NCI-H345 treated with DMSO at 0.1 percent for 48 hours (cell line): ENCODE measurements around the gene CLDN3.
"Not testable (repeated sequence)": the region's sequence is repeated elsewhere in the genome, so short reads cannot be mapped to it uniquely, and the experiment has no call there.

ENCODE experiments used
- DNase-seq: peaks from one replicate; lab custom pipeline; 2025; ENCODE audit not compliant: unreplicated experiment; lab: John Stamatoyannopoulos, UW

The CLDN3 gene, protein sequence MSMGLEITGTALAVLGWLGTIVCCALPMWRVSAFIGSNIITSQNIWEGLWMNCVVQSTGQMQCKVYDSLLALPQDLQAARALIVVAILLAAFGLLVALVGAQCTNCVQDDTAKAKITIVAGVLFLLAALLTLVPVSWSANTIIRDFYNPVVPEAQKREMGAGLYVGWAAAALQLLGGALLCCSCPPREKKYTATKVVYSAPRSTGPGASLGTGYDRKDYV

GRCh38 chr7:73770002-73770859 is at the start of gene CLDN3:
Gene CLDN3, minus strand, starts transcription at chr7:73770270. Its CDS starts 221 bp downstream, at chr7:73770049.
- peak; percentile 77 for DNase-seq

GRCh38 chr7:73817121-73817520 is 47.1 kb upstream of the CLDN3 start:
- no peak for DNase-seq

DNA sequence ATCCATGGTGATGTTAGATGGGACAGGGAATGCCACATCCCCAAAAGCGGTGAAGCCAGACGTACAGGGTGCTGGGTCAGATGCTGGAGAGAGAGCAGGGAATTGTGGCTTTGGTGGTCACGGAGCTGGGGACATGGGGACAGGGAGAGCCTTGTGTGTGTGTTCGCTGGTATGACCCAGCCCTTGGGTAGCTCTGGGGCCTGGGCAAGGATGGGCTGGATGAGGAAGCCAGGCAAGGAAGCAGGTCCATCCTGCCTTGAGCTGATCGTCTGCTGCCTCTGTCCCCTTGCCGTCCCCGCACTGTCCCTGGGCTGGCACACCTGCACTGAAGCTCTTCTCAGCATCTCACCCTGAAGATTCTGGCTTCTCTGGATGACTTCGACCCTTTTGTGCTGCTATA is 45.4 kb upstream of the CLDN3 start:
- no peak for DNase-seq

GRCh38 chr7:73812996-73813395 is 42.9 kb upstream of the CLDN3 start:
- no peak for DNase-seq

DNA sequence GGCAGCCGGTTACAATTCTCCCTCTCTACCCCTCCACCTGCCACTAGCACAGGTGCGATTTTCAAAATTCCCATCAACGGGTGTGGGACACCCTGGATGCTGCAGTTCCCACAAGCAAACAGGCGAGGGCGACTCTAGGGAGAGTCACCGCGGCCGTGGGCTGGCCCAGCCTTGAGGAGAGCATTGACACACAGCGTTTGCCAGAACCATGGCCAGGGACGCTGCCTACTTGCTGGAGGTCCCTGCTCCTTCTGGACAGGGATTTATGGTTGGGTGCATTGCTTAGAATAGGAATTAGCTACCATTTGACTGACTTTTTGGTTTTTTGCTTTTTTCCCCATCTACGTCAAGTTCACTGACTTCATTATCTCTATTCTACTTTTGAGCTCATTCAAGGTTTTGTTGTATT is 41.7 kb upstream of the CLDN3 start:
- peak; percentile 51 for DNase-seq

DNA sequence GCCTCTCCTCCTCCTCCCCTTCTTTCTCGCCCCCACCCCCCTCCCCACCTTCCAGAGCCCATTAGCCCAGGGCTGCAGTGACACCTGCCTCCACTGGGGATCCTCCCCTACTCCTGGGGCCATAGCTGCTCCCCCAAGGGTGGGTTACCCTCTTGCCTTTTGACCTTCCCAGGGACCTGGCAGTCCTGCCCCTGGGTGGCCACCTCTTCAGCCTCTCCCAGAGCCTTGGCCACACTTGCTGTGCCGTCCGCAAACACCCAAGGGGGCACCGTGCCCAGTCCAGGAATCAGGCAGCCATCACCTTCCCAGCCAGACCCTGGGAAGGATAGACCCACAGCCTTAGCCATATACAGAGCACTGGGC is 40.9 kb upstream of the CLDN3 start:
- DNase-seq: no peak

DNA sequence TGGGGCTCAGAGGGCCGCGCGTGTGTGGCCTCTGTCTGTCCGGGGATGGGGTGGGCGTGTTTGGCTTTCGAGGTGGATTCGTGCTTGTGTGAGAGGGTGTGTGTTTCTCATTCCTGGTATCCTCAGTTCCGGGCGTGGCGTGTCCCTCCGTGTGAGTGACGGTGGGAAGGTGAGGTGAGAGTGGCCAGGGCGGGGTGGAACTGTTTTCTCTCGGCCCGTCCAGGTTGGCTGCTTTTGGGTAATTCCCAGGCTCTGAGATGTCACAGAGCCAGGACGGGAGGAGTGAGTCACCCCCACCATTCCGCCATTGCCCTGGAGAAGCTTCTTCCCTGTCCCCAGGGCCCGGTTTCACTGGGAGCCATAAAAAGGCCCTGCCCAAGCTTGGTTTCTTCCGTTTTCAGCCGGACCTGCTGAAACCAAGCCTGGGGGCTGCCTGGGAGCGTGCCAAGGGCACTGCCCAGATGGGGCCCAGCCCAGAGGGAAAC is 39.4 kb upstream of the CLDN3 start:
- DNase-seq: no peak

DNA sequence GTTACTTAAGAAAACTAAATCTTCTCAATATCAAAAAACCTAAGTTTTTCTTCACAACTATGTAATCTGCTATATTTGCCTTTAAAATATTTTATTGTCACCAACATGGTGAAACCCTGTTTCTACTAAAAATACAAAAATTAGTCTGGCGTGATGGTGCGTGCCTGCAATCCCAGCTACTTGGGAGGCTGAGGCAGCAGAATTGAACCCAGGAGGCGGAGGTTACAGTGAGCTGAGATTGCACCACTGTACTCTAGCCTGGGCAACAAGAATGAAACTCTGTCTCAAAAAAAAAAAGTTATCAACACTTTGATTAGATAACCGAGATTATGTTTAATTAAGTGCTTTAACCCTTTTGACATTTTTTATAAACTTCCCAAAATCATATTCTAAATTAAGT is 32.4 kb upstream of the CLDN3 start:
- DNase-seq: no peak

- DNase-seq: no peak
These were observed 31.5 kb upstream of the CLDN3 start for GRCh38 chr7:73801577-73801976.

GRCh38 chr7:73799282-73800141 is 29.4 kb upstream of the CLDN3 start:
- DNase-seq: no peak

DNA sequence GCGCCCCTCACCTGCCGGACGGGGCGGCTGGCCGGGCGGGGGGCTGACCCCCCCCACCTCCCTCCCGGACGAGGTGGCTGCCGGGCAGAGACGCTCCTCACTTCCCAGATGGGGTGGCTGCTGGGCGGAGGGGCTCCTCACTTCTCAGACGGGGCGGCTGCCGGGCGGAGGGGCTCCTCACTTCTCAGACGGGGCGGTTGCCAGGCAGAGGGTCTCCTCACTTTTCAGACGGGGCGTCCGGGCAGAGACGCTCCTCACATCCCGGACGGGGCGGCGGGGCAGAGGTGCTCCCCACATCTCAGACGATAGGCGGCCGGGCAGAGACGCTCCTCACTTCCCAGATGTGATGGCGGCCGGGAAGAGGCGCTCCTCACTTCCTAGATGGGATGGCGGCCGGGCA is 27.1 kb upstream of the CLDN3 start:
- not testable (repeated sequence) for DNase-seq

- DNase-seq: not testable (repeated sequence)
These were observed 26.6 kb upstream of the CLDN3 start for GRCh38 chr7:73796656-73797055.

DNA sequence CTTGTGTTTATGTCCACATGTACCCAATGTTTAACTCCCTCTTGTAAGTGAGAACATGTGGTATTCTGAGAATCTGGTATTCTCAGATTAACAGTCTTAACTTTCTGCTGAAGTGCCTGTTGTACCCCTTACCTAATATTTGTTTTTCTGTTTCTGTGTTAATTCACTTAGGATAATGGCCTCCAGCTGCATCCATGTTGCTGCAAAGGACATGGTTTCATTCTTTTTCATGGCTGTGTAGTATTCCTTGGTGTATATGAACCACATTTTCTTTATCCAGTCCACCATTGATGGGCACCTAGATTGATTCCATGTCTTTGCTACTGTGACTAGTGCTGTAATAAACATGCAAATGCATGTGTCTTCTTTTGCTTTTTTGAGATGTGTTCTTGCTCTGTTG is 25.1 kb upstream of the CLDN3 start:
- DNase-seq: not testable (repeated sequence)

DNA sequence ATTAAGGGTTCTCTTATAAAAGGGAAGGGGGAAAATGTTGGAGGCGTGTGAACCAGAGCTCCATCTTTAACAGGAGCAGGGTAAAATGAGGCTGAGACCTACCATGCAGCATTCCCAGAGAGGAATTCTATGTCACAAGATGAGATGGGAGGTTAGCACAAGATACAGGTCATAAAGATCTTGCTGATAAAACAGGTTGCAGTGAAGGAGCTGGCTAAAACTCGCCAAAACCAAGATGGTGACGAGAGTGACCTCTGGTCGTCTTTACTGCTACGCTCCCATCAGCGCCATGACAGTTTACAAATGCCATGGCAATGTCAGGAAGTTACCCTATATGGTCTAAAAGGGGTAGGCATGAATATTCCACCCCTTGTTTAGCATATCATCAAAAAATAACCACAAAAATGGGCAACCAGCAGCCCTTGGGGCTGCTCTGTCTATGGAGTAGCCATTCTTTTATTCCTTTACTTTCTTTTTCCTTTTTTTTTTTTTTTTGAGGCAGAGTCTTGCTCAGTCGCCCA is 21.2 kb upstream of the CLDN3 start:
- not testable (repeated sequence) for DNase-seq

DNA sequence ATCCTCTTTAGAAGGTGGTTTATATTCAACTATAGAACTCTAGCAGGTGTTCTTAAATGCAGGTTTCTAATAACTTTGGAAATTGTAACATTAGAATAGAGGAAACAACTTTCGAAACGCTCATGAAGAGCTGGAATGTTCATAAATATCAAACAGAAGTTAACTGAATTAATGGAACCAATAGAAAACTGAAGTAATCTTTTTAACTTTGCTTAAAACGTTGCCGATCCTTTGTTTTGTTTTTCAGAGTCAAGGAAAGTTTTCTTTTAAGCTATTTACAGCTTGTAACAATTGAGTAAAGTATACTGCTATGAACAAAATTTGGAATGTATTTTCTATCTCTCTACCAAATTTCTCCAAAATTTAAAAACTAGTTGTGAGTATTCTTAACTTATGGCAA is 19.0 kb upstream of the CLDN3 start:
- no peak for DNase-seq

GRCh38 chr7:73787786-73788048 is 17.6 kb upstream of the CLDN3 start:
- DNase-seq: not testable (repeated sequence)

- DNase-seq: no peak
These were observed 16.5 kb upstream of the CLDN3 start for GRCh38 chr7:73786588-73786987.

DNA sequence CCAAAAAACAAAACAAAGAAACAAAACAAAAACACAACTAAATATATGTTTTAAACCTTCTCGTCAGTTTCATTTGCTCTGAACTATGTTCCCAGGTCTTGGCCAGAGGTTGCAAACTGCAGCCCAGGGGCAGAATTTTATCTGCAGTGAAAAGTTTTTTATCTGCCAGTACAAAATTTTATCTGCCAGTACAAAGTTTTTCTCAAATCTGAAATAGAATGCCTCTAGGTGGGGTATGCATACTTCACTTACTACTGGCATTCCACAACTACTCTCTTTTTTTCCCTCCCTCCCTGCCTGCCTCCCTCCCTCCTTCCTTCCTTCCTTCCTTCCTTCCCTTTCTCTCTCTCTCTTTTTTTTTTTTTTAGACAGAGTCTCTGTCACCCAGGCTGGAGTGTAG is 9.4 kb upstream of the CLDN3 start:
- DNase-seq: no peak

GRCh38 chr7:73778801-73779389 is 8.8 kb upstream of the CLDN3 start:
- no peak for DNase-seq

DNA sequence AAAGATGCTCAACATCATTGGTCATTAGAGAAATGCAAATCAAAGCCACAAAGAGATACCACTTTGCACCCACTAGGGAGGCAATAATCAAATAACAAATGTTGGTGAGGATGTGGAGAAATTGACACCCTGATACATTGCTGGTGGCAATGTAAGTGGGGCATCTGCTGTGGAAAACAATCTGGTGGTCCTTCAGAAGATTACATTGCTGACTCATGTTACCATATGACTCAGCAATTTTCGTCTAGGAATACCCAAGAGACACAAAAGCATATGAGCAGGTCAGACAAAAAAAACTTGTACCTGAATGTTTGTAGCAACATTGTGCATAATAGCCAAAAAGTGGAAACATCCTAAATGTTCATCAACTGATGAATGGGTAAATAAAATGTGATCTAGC is 4.9 kb upstream of the CLDN3 start:
- DNase-seq: no peak
